Nephron progenitor cell (in vitro differentiated cells): ENCODE data around the gene TIAM2.

Experiments
- DNase-seq: peaks from one replicate; pipeline ENCODE4 v3.0.0; 2021
- H3K27ac Mint-ChIP-seq: 2 replicates; pipeline ENCODE4 v1.8.0; 2021; ENCODE audit warnings: mild to moderate bottlenecking, moderate library complexity, mixed read lengths
- H3K27me3 Mint-ChIP-seq: 2 replicates; pipeline ENCODE4 v1.8.0; 2021; ENCODE audit warnings: mild to moderate bottlenecking, low read depth, mixed read lengths; ENCODE audit not compliant: poor library complexity
- H3K36me3 Mint-ChIP-seq: 2 replicates; pipeline ENCODE4 v1.8.0; 2021; ENCODE audit warnings: low read depth, mixed read lengths
- H3K4me1 Mint-ChIP-seq: 2 replicates; pipeline ENCODE4 v1.8.0; 2021; ENCODE audit warnings: mixed read lengths
- H3K4me3 Mint-ChIP-seq: 2 replicates; pipeline ENCODE4 v1.8.0; 2021; ENCODE audit warnings: mild to moderate bottlenecking, moderate library complexity, mixed read lengths
- H3K9me3 Mint-ChIP-seq: 2 replicates; pipeline ENCODE4 v1.8.0; 2021; ENCODE audit warnings: mild to moderate bottlenecking, moderate library complexity, mixed read lengths
- CTCF ChIP-seq: fragments of 200-600 bp; sonication (generic); IDR thresholded peaks from 2 replicates; pipeline ENCODE4 v1.5.0; 2021; ENCODE audit warnings: antibody characterized with exemption

TIAM2 gene

DNA sequence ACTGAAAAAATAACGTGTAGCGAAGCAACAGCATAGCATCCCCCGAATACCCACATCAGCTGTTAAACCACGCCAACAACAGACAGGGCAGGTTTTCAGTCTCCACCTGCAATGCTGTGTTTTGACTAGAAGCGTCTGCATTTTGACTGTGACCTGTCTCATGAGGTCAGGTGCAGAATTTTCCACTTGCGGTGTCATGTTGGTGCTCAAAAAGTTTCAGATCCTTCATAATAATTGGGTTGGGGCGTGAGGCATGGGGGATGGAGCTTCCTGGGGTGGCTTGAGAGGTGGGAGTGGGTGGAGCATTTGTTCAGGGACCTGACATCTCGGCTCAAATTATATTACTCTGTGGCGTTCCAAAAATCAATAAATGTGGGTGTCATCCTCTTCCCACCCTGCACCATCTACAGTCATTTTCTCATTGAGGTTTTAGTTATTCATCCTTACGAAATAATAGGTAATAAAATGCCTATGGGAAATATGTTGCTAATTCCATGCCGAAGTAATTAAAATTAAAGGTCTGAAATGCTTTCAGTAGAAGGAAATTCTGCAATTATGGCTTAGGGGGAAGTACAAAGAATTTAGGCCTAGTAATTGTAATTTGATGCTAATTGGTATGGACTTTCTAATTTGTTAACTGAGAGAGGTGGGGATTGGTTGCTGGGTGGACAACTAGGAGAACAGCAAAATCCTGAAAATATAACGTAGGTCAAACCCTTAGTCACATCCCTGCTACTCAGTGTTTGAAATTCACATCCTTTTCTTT is 81.0 kb downstream of the TIAM2 start:
- no peaks in the 10 kb centered on the region for H3K9me3 Mint-ChIP-seq
- no peak overlapping the region for H3K4me3 Mint-ChIP-seq
- H3K27me3 Mint-ChIP-seq = peaks cover 3% of the 10 kb centered on the region
- H3K36me3 Mint-ChIP-seq = no peaks in the 10 kb centered on the region
- no peak for DNase-seq
- TF ChIP-seq CTCF = no peak
- H3K4me1 Mint-ChIP-seq = peaks cover 37% of the 10 kb centered on the region
- H3K27ac Mint-ChIP-seq = no peak overlapping the region

DNA sequence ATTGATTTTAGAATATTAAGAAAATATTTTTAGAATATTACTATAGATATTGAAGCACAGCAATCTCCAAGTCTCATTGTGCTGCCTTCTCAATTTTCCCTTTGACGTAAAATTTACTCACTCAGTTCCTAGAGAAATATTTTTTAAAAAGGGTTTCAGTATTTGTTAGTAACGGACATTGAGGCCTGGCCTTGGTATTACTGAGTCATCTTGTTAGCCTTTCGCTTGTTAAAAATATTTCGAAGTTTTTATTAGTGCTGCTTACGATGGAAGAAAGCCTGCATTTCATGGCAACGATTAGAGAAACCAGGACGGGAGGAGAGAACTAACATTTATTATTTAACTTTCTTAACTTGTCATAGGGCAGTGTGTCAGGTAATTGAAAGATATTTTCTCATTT is 82.2 kb downstream of the TIAM2 start:
- no peaks in the 10 kb centered on the region for H3K36me3 Mint-ChIP-seq
- H3K9me3 Mint-ChIP-seq = no peaks in the 10 kb centered on the region
- H3K27ac Mint-ChIP-seq = peak overlapping the region; percentile 83
- peaks cover 37% of the 10 kb centered on the region for H3K4me1 Mint-ChIP-seq
- peaks cover 3% of the 10 kb centered on the region for H3K27me3 Mint-ChIP-seq
- no peak overlapping the region for H3K4me3 Mint-ChIP-seq
- TF ChIP-seq CTCF = no peak
- DNase-seq = no peak

DNA sequence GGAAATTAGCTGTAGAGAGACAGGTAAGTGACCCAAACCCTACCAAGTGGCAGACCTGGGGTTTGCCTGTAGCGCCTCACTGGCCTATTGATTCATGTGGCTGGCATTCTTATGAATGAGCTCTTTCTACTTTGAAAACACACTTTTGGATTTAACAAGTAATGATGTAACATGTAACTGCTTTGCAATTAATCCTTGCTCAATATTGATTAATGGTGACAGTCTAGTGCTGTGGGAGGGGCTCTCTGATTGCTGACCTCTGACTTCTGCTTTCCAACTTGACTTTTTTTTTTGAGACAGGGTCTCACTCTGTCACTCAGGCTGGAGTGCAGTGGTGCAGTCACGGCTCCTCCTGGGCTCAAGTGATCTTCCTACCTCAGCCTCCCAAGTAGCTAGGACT is 82.7 kb downstream of the TIAM2 start:
- Mint-ChIP-seq H3K9me3 (no peaks in the 10 kb centered on the region), H3K27me3 (peaks cover 3% of the 10 kb centered on the region), H3K4me3 (no peak overlapping the region), H3K27ac (peak overlapping the region; percentile 83), H3K36me3 (no peaks in the 10 kb centered on the region), H3K4me1 (peaks cover 37% of the 10 kb centered on the region)
- TF ChIP-seq CTCF = no peak
- no peak for DNase-seq

DNA sequence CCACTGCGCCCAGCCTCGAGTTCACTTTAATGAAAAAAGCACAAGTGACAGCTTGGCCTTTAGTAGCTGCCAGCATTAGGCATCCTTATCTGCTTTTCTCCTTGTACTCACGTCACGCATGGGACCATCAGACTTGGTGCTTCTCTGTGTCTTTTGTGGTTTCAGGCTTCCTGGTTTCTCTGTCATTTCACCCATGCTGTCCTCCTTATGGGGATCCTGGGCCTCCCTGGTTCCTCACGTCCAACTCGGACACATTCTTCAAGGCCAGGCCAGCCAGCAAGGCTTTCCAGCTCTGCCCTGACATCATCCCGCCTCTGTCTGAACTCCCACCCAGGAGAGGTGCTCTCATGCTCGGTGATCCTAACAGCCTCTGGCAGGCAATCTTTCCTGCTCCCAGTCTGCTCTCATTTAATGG is 83.2 kb downstream of the TIAM2 start:
- Mint-ChIP-seq H3K4me1 (peaks cover 37% of the 10 kb centered on the region), H3K27ac (peak overlapping the region; percentile 83)
- peak; percentile 6 for DNase-seq

DNA sequence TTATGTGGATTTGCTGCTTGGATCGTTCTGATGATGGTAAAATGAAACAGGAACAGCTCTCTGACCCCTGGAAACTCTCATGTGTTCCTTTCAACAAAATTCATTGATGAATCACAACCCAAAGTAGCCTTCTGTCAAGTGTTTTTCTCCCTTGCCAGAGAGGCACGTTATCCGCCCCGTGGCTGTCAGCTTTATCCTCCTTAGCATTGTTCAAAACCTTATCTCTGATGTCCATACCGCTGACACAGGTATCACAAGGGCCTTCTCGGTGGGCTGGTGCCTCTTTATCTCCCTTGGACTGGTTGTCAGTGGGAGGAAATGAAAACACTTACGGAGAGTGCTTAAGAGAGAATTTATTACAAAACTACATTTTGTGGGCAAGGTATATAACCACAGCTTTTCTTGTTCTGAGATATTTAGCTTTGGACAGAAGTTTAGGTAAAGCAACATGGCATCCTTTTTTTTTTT is 84.9 kb downstream of the TIAM2 start:
- H3K4me3 Mint-ChIP-seq = no peak overlapping the region
- peaks cover 37% of the 10 kb centered on the region for H3K4me1 Mint-ChIP-seq
- no peak overlapping the region for H3K27ac Mint-ChIP-seq
- no peak for DNase-seq
- TF ChIP-seq CTCF = no peak
- H3K27me3 Mint-ChIP-seq = peaks cover 3% of the 10 kb centered on the region
- no peaks in the 10 kb centered on the region for H3K9me3 Mint-ChIP-seq
- no peaks in the 10 kb centered on the region for H3K36me3 Mint-ChIP-seq

More for the DNA sequence above, 83.2 kb downstream of the TIAM2 start:
- peaks cover 3% of the 10 kb centered on the region for H3K27me3 Mint-ChIP-seq
- no peak overlapping the region for H3K4me3 Mint-ChIP-seq
- TF ChIP-seq CTCF = no peak
- no peaks in the 10 kb centered on the region for H3K36me3 Mint-ChIP-seq
- H3K9me3 Mint-ChIP-seq = no peaks in the 10 kb centered on the region
